HL-60 (cell line): ENCODE measurements around the gene NUP210.

ENCODE experiments used
- CTCF ChIP-seq: IDR thresholded peaks from one replicate; pipeline ENCODE4 v1.5.1; 2011; ENCODE audit warnings: low read length, control low read depth, inconsistent platforms; ENCODE audit not compliant: insufficient read depth
- GABPA ChIP-seq: IDR thresholded peaks from 2 replicates; pipeline ENCODE4 v1.6.1; 2012; ENCODE audit warnings: low read depth
- POLR2AphosphoS5 ChIP-seq: IDR thresholded peaks from 2 replicates; pipeline ENCODE4 v1.6.1; 2012; ENCODE audit warnings: low read depth
- REST ChIP-seq: IDR thresholded peaks from 2 replicates; pipeline ENCODE4 v1.6.1; 2012; ENCODE audit warnings: low read depth; ENCODE audit not compliant: insufficient replicate concordance
- SPI1 ChIP-seq: IDR thresholded peaks from 2 replicates; pipeline ENCODE4 v1.6.1; 2012; ENCODE audit warnings: low read depth, mild to moderate bottlenecking, borderline replicate concordance

- no peak for TF ChIP-seq CTCF
- TF ChIP-seq POLR2AphosphoS5: no peak
- TF ChIP-seq REST: no peak
- TF ChIP-seq GABPA: no peak
- TF ChIP-seq SPI1: no peak
Measured at GRCh38 chr3:13316603-13317002, 103.5 kb downstream of the NUP210 start.
